Natural killer cell (primary cell): ENCODE results near the gene EIPR1. TPM values are rescaled to one million over a fixed set of nuclear protein-coding genes. Genes with fewer than 3 reads are reported as not detected.

Experiments used
- ATAC-seq, 3 donors: fragments of 150-1000 bp in 2 of 3; fragments of 200-7000 bp in 1 of 3; cut with Tn5 transposase; 1 replicate in 1 of 3; 2 replicates in 2 of 3; pipeline ENCODE4 v1.10.0; 2021; ENCODE audit warnings: mild to moderate bottlenecking in 2 of 3, moderate library complexity in 2 of 3
- DNase-seq, 2 donors: peaks; one replicate each; pipeline versions ENCODE4 v3.0.0 to v3.0.0-alpha.2; 2013 to 2021; ENCODE audit warnings: mixed read lengths in 1 of 2
- H3K27ac ChIP-seq: one replicate; pipeline ENCODE4 v1.5.1; 2013; ENCODE audit warnings: mild to moderate bottlenecking, low read length
- H3K27me3 ChIP-seq: one replicate; pipeline ENCODE4 v1.6.1; 2013; ENCODE audit warnings: low read length; ENCODE audit not compliant: control insufficient read depth, insufficient read depth
- H3K36me3 ChIP-seq: one replicate; pipeline ENCODE4 v1.6.1; 2013; ENCODE audit warnings: low read length; ENCODE audit not compliant: control insufficient read depth, insufficient read depth
- H3K4me1 ChIP-seq: one replicate; pipeline ENCODE4 v1.6.1; 2013; ENCODE audit warnings: low read length; ENCODE audit not compliant: control insufficient read depth, insufficient read depth
- H3K4me3 ChIP-seq: one replicate; pipeline ENCODE4 v1.5.1; 2013; ENCODE audit warnings: low read length
- H3K9me3 ChIP-seq: one replicate; pipeline ENCODE4 v1.6.1; 2013; ENCODE audit warnings: low read length; ENCODE audit not compliant: control insufficient read depth, insufficient read depth
- H3K27ac Mint-ChIP-seq, 2 donors: one replicate each; pipeline ENCODE4 v1.8.0; 2022; ENCODE audit warnings: mild to moderate bottlenecking in 2 of 2, mixed read lengths in 2 of 2, moderate library complexity in 1 of 2
- H3K27me3 Mint-ChIP-seq, 2 donors: one replicate each; pipeline ENCODE4 v1.8.0; 2022; ENCODE audit warnings: low read depth in 2 of 2, mixed read lengths in 2 of 2
- H3K36me3 Mint-ChIP-seq: one replicate; pipeline ENCODE4 v1.8.0; 2022; ENCODE audit warnings: mixed read lengths
- H3K4me1 Mint-ChIP-seq, 2 donors: one replicate each; pipeline ENCODE4 v1.8.0; 2022; ENCODE audit warnings: mixed read lengths in 2 of 2
- H3K4me3 Mint-ChIP-seq: one replicate; pipeline ENCODE4 v1.8.0; 2022; ENCODE audit warnings: mild to moderate bottlenecking, moderate library complexity, mixed read lengths
- H3K9me3 Mint-ChIP-seq, 2 donors: one replicate each; pipeline ENCODE4 v1.8.0; 2022; ENCODE audit warnings: mixed read lengths in 2 of 2
- CTCF ChIP-seq: fragments of 200-600 bp; IDR thresholded peaks from one replicate; pipeline ENCODE4 v1.8.0; 2022; ENCODE audit warnings: antibody characterized with exemption
- WGBS: methylation state at CpG from one replicate; pipeline ENCODE4 v1.1.7; 2013; ENCODE audit warnings: missing lambda C conversion rate; ENCODE audit not compliant: insufficient coverage; 5-methylcytosine and 5-hydroxymethylcytosine counted together
- intact Hi-C: fragments of 100-400 bp; cut with micrococcal nuclease; formaldehyde crosslinking; loops from one replicate; pipeline ENCODE4 v1.14.2; 2022
- total RNA-seq, 4 donors: library from RNA; stranded (reverse); fragments of 120-200 nt in 1 of 4; gene quantifications; one replicate each; pipeline versions ENCODE4 v1.2.3 to v1.2.4, GENCODE V29; 2013 to 2022

The EIPR1 gene
- total RNA-seq, 3 donors from 2014 or later (not counting 1 experiment from before 2014, with no cell fraction given): 26.8 to 28.8 (median 27.9) TPM

DNA sequence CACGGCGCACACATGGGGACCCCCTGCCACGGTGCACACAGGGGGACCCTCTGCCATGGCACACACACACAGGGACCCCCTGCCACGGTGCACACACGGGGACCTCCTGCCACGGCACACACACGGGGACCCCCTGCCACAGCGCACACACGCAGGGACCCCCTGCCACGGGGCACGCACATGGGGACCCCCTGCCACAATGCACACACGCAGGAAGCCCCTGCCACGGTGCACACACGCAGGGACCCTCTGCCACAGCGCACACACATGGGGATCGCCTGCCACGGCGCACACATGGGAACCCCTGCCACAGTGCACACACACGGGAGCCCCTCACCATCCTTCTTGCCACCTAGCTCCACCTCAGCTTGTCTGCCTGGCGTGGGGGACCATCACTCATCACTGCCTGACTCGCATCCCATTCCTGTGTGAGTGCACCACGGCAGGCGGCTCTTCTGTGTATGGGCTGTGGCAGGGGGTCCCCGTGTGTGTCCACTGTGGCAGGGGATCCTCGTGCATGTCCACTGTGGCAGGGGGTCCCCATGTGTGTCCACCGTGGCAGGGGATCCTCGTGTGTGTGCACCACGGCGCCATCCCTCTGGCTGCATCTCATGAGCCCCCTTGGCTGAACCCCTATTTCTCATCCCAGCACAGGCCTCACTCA lies 206.7 kb downstream of the EIPR1 start:
- Histone ChIP-seq H3K27me3 (no peaks in the 10 kb centered on the region), H3K9me3 (no peaks in the 10 kb centered on the region), H3K4me3 (no peak overlapping the region), H3K27ac (no peak overlapping the region), H3K4me1 (no peaks in the 10 kb centered on the region), H3K36me3 (peaks cover 8% of the 10 kb centered on the region)
- WGBS: 94% methylated on average over 29 of the region's 29 CpGs
- no peaks in the 10 kb centered on the region for H3K36me3 Mint-ChIP-seq
- H3K4me3 Mint-ChIP-seq: no peak overlapping the region
- no peaks in the 10 kb centered on the region for H3K9me3 Mint-ChIP-seq
- ATAC-seq (no peak), DNase-seq (no peak)
- no peak overlapping the region for H3K27ac Mint-ChIP-seq
- H3K4me1 Mint-ChIP-seq: peaks cover 0 to 5% of the 10 kb centered on the region in 2 donors
- intact Hi-C loops: no loop called here
- no peaks in the 10 kb centered on the region for H3K27me3 Mint-ChIP-seq
- no peak for TF ChIP-seq CTCF

DNA sequence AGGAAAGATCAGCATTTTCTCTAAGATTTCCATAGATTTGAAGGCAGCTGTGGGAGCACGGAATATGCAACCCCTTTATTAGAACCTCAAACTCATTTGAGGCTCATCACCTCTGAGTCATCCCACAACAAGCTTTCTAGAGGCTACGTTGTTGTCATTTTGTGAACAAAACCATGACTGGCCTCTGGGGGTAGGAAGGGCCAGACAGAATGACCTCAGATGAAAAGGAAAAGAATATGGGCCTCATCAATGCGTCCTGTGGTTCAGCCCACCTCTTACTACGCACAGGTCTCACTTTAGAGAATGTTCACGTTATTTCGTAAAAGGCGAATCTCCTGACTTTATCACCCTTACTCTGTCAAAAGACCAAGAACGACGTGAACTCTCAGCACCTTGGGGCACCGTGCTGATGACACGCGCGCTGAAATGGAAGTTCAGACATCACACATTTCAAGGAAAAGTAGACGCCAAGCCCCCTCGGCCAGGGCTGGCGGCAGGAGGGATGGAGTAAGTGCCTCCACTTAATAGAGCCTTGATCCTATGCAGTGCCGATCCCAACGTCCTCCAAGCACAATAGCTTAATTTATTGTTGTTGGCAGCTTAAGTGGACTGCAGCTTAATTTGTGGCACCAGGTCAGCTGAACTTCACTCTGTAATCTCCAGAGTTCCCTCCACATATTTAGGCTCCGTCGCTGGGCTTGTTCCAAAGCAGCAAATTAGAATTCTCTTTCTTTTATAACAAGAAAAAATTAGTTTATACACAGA lies 208.3 kb downstream of the EIPR1 start:
- Mint-ChIP-seq H3K36me3 (peaks cover 2% of the 10 kb centered on the region), H3K9me3 (no peaks in the 10 kb centered on the region), H3K4me3 (no peak overlapping the region), H3K4me1 (peaks cover 0 to 5% of the 10 kb centered on the region in 2 donors), H3K27ac (no peak overlapping the region), H3K27me3 (no peaks in the 10 kb centered on the region)
- intact Hi-C loops: no loop called here
- TF ChIP-seq CTCF: no peak
- no peak overlapping the region for H3K27ac ChIP-seq
- H3K27me3 ChIP-seq: no peaks in the 10 kb centered on the region
- peaks cover 8% of the 10 kb centered on the region for H3K36me3 ChIP-seq
- WGBS: 85% methylated on average over 18 of the region's 20 CpGs
- DNase-seq: no peak
- peaks cover 4% of the 10 kb centered on the region for H3K9me3 ChIP-seq
- no peaks in the 10 kb centered on the region for H3K4me1 ChIP-seq
- H3K4me3 ChIP-seq: no peak overlapping the region
- ATAC-seq: no peak

DNA sequence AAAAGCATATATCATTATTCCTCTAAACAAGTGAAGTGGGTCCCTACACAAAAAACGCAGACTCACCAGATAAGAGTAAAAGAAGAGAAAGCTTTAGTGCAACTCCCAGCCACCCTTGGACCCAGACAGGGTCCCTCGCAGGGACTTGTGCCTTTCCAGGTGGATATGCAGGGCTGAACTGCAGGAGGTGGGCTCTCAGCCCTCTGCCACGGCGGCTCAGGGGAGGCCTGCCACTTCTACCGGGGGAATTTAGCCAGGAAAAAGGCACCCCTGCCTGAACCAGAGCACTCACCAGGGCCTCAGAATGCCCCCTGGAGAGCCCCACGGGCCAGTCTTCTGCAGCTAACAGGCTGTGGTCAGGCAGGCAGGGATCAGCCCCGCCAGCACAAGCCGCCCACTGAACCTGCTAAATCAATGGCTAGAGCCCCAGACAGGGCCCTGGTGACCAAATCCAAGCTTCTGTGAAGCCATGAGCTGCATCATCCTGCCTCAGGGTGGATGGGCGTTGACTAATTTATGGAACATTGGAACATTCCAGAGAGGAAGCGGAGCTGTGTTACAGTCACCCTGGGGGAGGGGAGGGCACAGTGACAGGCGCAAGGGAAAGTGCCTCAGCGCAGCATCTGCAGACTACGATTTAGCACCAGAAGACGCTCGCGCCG lies 209.3 kb downstream of the EIPR1 start:
- Mint-ChIP-seq H3K9me3 (peaks cover 4 to 6% of the 10 kb centered on the region in 2 donors), H3K27me3 (no peaks in the 10 kb centered on the region), H3K27ac (no peak overlapping the region), H3K4me3 (no peak overlapping the region), H3K4me1 (peaks cover 0 to 5% of the 10 kb centered on the region in 2 donors), H3K36me3 (peaks cover 11% of the 10 kb centered on the region)
- no peak overlapping the region for H3K4me3 ChIP-seq
- ATAC-seq: no peak
- no peak for DNase-seq
- H3K4me1 ChIP-seq: no peaks in the 10 kb centered on the region
- no peaks in the 10 kb centered on the region for H3K27me3 ChIP-seq
- H3K36me3 ChIP-seq: peaks cover 5% of the 10 kb centered on the region
- 84% methylated on average over 17 of the region's 17 CpGs for WGBS
- H3K27ac ChIP-seq: no peak overlapping the region
- TF ChIP-seq CTCF: no peak
- H3K9me3 ChIP-seq: peaks cover 8% of the 10 kb centered on the region
- intact Hi-C loops: no loop called here
